Germinal center (tissue), 1 donor: ENCODE results near the gene WDR26.
A peak's percentile ranks its signal among the peaks of the same experiment; 100 is the strongest.
"Not testable (repeated sequence)": the region's sequence is repeated elsewhere in the genome, so short reads cannot be mapped to it uniquely, and the experiment has no call there.

Experiments
- DNase-seq: peaks from one replicate; pipeline ENCODE4 v3.0.0; 2012; ENCODE audit warnings: mixed read lengths, low spot score

Gene WDR26

GRCh38 chr1:224434691-224435317, at the start of gene WDR26:
WDR26 (minus strand) TSS chr1:224434797.
- DNase-seq, result peak; percentile 91

GRCh38 chr1:224483206-224483605, 48.6 kb upstream of the WDR26 start:
- DNase-seq, result not testable (repeated sequence)

GRCh38 chr1:224482619-224483018, 48.0 kb upstream of the WDR26 start:
- DNase-seq, result no peak

- DNase-seq, result no peak
Observed at GRCh38 chr1:224481601-224482000, 47.0 kb upstream of the WDR26 start.

- not testable (repeated sequence) for DNase-seq
Observed at GRCh38 chr1:224480888-224481459, 46.4 kb upstream of the WDR26 start.

GRCh38 chr1:224480200-224480599, 45.6 kb upstream of the WDR26 start:
- not testable (repeated sequence) for DNase-seq

GRCh38 chr1:224472806-224473205, 38.2 kb upstream of the WDR26 start:
- no peak for DNase-seq

- DNase-seq, result no peak
Observed at GRCh38 chr1:224466154-224466553, 31.6 kb upstream of the WDR26 start.

GRCh38 chr1:224459966-224460365, 25.4 kb upstream of the WDR26 start:
- no peak for DNase-seq

GRCh38 chr1:224458996-224459395, 24.4 kb upstream of the WDR26 start:
- DNase-seq, result no peak

- DNase-seq, result no peak
Observed at GRCh38 chr1:224458296-224458695, 23.7 kb upstream of the WDR26 start.

GRCh38 chr1:224457782-224458144, 23.2 kb upstream of the WDR26 start:
- DNase-seq, result no peak

- DNase-seq, result no peak
Observed at GRCh38 chr1:224456637-224456953, 22.0 kb upstream of the WDR26 start.

- no peak for DNase-seq
Observed at GRCh38 chr1:224454402-224455055, 19.9 kb upstream of the WDR26 start.

GRCh38 chr1:224450561-224451350, 16.2 kb upstream of the WDR26 start:
- DNase-seq, result no peak

- DNase-seq, result no peak
Observed at GRCh38 chr1:224450159-224450558, 15.6 kb upstream of the WDR26 start.

- DNase-seq, result no peak
Observed at GRCh38 chr1:224448453-224449017, 13.9 kb upstream of the WDR26 start.

- DNase-seq, result no peak
Observed at GRCh38 chr1:224447971-224448370, 13.4 kb upstream of the WDR26 start.

- no peak for DNase-seq
Observed at GRCh38 chr1:224447251-224447650, 12.7 kb upstream of the WDR26 start.

- no peak for DNase-seq
Observed at GRCh38 chr1:224438989-224439388, 4.4 kb upstream of the WDR26 start.

- DNase-seq, result no peak
Observed at GRCh38 chr1:224435999-224436398, 1.4 kb upstream of the WDR26 start.

- peak; percentile 14 for DNase-seq
Observed at GRCh38 chr1:224435318-224435763, 744 bp upstream of the WDR26 start.
